ENCODE results near the gene TSLP.
A peak's percentile ranks its signal among the peaks of the same experiment; 100 is the strongest.

TSLP gene

GRCh38 chr5:111071413-111071812, at the start of gene TSLP:
TSS of gene TSLP (plus strand) at chr5:111071713. CDS start at chr5:111071891, 178 bp downstream.
- DNase-seq (ENCODE audit: low spot score) = no peak

GRCh38 chr5:111022301-111022700, 49.2 kb upstream of the TSLP start:
- DNase-seq (ENCODE audit: low spot score) = no peak

- DNase-seq (ENCODE audit: low spot score) = no peak
These were observed 42.6 kb upstream of the TSLP start for GRCh38 chr5:111028865-111029264.

GRCh38 chr5:111043712-111044506, 27.6 kb upstream of the TSLP start:
- no peak for DNase-seq (ENCODE audit: low spot score)

GRCh38 chr5:111058064-111058463, 13.4 kb upstream of the TSLP start:
- no peak for DNase-seq (ENCODE audit: low spot score)

GRCh38 chr5:111060169-111060568, 11.3 kb upstream of the TSLP start:
- no peak for DNase-seq (ENCODE audit: low spot score)

GRCh38 chr5:111061618-111062017, 9.9 kb upstream of the TSLP start:
- DNase-seq (ENCODE audit: low spot score) = no peak

- DNase-seq (ENCODE audit: low spot score) = peak; percentile 25
These were observed 7.7 kb upstream of the TSLP start for GRCh38 chr5:111063709-111064322.

- DNase-seq (ENCODE audit: low spot score) = no peak
These were observed 5.1 kb upstream of the TSLP start for GRCh38 chr5:111066261-111066938.

- DNase-seq (ENCODE audit: low spot score) = no peak
These were observed 3.3 kb upstream of the TSLP start for GRCh38 chr5:111068213-111068612.

GRCh38 chr5:111069839-111070238, 1.7 kb upstream of the TSLP start:
- DNase-seq (ENCODE audit: low spot score) = no peak

GRCh38 chr5:111070272-111071134, 1.0 kb upstream of the TSLP start:
- no peak for DNase-seq (ENCODE audit: low spot score)

GRCh38 chr5:111072949-111073682, 1.6 kb downstream of the TSLP start:
- DNase-seq (ENCODE audit: low spot score) = peak; percentile 18

GRCh38 chr5:111074244-111074643, 2.7 kb downstream of the TSLP start:
- no peak for DNase-seq (ENCODE audit: low spot score)

GRCh38 chr5:111075520-111075919, 4.0 kb downstream of the TSLP start:
- DNase-seq (ENCODE audit: low spot score) = no peak

- no peak for DNase-seq (ENCODE audit: low spot score)
These were observed 4.6 kb downstream of the TSLP start for GRCh38 chr5:111076091-111076490.

- DNase-seq (ENCODE audit: low spot score) = no peak
These were observed 6.2 kb downstream of the TSLP start for GRCh38 chr5:111077678-111078077.

GRCh38 chr5:111079846-111080245, 8.3 kb downstream of the TSLP start:
- no peak for DNase-seq (ENCODE audit: low spot score)

- no peak for DNase-seq (ENCODE audit: low spot score)
These were observed 11.8 kb downstream of the TSLP start for GRCh38 chr5:111083323-111083722.

- peak; percentile 68 for DNase-seq (ENCODE audit: low spot score)
These were observed 20.7 kb downstream of the TSLP start, which contains the start of gene WDR36 for GRCh38 chr5:111092062-111092853. TSS of gene WDR36 (plus strand) at chr5:111092348. CDS start at chr5:111092457, 109 bp downstream.
